GM21390 (cell line): ENCODE data around the gene TTC21A.

Source experiments
- ATAC-seq: cut with Tn5 transposase; IDR thresholded peaks from one replicate; pipeline ENCODE4 v1.9.1; 2021; ENCODE audit not compliant: unreplicated experiment

TTC21A gene

GRCh38 chr3:39136533-39137434, 29.3 kb downstream of the TTC21A start:
- ATAC-seq, result no peak

GRCh38 chr3:39137435-39137936, 30.0 kb downstream of the TTC21A start:
- no peak for ATAC-seq

GRCh38 chr3:39137991-39138803, 30.7 kb downstream of the TTC21A start:
- no peak for ATAC-seq

GRCh38 chr3:39138804-39139415, 31.4 kb downstream of the TTC21A start:
- no peak for ATAC-seq

- no peak for ATAC-seq
Measured at GRCh38 chr3:39139442-39139841, 32.0 kb downstream of the TTC21A start.

GRCh38 chr3:39140341-39140971, 33.0 kb downstream of the TTC21A start:
- ATAC-seq, result no peak

GRCh38 chr3:39141171-39141995, 33.9 kb downstream of the TTC21A start:
- no peak for ATAC-seq

- ATAC-seq, result no peak
Measured at GRCh38 chr3:39142067-39142466, 34.6 kb downstream of the TTC21A start.

GRCh38 chr3:39143051-39143885, 35.8 kb downstream of the TTC21A start:
- no peak for ATAC-seq

- ATAC-seq, result no peak
Measured at GRCh38 chr3:39144095-39144747, 36.7 kb downstream of the TTC21A start.

- ATAC-seq, result no peak
Measured at GRCh38 chr3:39144748-39145380, 37.4 kb downstream of the TTC21A start.

GRCh38 chr3:39146083-39146501, 38.6 kb downstream of the TTC21A start:
- ATAC-seq, result no peak

GRCh38 chr3:39146611-39147591, 39.4 kb downstream of the TTC21A start:
- no peak for ATAC-seq

GRCh38 chr3:39147711-39148434, 40.4 kb downstream of the TTC21A start:
- ATAC-seq, result no peak

GRCh38 chr3:39148435-39149058, 41.1 kb downstream of the TTC21A start:
- no peak for ATAC-seq

GRCh38 chr3:39149059-39149455, 41.6 kb downstream of the TTC21A start:
- no peak for ATAC-seq
